Neutrophil (primary cell): Measurements from ENCODE around the gene MIA3.
A peak's percentile ranks its signal among the peaks of the same experiment; 100 is the strongest.

Experiments
- H3K27ac ChIP-seq: fragments of 200-600 bp; sonication (generic); 2 replicates; pipeline ENCODE4 v1.5.1; 2016; ENCODE audit warnings: mild to moderate bottlenecking, moderate library complexity
- H3K27me3 ChIP-seq: fragments of 200-600 bp; sonication (generic); 2 replicates; pipeline ENCODE4 v1.6.0; 2016; ENCODE audit warnings: mild to moderate bottlenecking
- H3K36me3 ChIP-seq: fragments of 200-600 bp; sonication (generic); 2 replicates; pipeline ENCODE4 v1.5.1; 2017
- H3K4me1 ChIP-seq, 2 experiments: fragments of 200-600 bp in 1 of 2; sonication (generic) in 1 of 2; 1 replicate in 1 of 2; 2 replicates in 1 of 2; pipeline versions ENCODE4 v1.5.1 to v1.6.1; 2013 to 2016; ENCODE audit warnings: low read depth in 1 of 2, low read length in 1 of 2, mild to moderate bottlenecking in 1 of 2, moderate library complexity in 1 of 2; ENCODE audit not compliant: control insufficient read depth in 1 of 2, insufficient read depth in 1 of 2
- H3K4me3 ChIP-seq, 2 experiments: fragments of 200-600 bp in 1 of 2; sonication (generic) in 1 of 2; 1 replicate in 1 of 2; 2 replicates in 1 of 2; pipeline ENCODE4 v1.5.1; 2013 to 2016; ENCODE audit warnings: low read depth in 1 of 2, low read length in 1 of 2, mild to moderate bottlenecking in 1 of 2, moderate library complexity in 1 of 2
- H3K9me3 ChIP-seq: fragments of 200-600 bp; sonication (generic); 2 replicates; pipeline ENCODE4 v1.5.1; 2016
- TF ChIP-seq, protein P1 (sequence below): fragments of 200-600 bp; sonication (generic); IDR thresholded peaks from 2 replicates; pipeline ENCODE4 v1.5.1; 2016; ENCODE audit warnings: antibody characterized with exemption

Gene MIA3

DNA sequence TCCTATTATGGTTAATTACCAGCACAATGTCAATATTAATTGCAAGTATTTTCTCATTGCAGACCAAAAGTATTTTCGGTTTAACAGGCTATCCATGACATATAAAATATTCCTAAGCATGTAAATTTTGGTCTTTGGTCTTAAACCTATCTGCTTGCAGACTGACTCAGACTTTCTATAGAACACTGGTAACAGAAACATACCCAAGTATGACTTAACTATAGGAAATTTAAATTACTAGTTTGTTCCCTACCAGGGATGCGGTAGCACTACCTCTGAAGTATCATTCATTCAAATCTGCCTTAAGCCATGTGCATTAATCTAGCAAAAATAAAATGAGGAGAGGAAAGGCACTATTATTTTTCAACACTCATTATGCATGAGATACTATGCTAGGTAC, 31.1 kb upstream of the MIA3 start:
- H3K4me3 ChIP-seq: no peak overlapping the region
- peaks cover 7% of the 10 kb centered on the region for H3K36me3 ChIP-seq
- TF ChIP-seq, protein P1, sequence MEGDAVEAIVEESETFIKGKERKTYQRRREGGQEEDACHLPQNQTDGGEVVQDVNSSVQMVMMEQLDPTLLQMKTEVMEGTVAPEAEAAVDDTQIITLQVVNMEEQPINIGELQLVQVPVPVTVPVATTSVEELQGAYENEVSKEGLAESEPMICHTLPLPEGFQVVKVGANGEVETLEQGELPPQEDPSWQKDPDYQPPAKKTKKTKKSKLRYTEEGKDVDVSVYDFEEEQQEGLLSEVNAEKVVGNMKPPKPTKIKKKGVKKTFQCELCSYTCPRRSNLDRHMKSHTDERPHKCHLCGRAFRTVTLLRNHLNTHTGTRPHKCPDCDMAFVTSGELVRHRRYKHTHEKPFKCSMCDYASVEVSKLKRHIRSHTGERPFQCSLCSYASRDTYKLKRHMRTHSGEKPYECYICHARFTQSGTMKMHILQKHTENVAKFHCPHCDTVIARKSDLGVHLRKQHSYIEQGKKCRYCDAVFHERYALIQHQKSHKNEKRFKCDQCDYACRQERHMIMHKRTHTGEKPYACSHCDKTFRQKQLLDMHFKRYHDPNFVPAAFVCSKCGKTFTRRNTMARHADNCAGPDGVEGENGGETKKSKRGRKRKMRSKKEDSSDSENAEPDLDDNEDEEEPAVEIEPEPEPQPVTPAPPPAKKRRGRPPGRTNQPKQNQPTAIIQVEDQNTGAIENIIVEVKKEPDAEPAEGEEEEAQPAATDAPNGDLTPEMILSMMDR: no peak
- H3K9me3 ChIP-seq: no peaks in the 10 kb centered on the region
- peaks cover 14 to 15% of the 10 kb centered on the region in 2 experiments for H3K4me1 ChIP-seq
- no peak overlapping the region for H3K27ac ChIP-seq
- peaks cover 8% of the 10 kb centered on the region for H3K27me3 ChIP-seq

DNA sequence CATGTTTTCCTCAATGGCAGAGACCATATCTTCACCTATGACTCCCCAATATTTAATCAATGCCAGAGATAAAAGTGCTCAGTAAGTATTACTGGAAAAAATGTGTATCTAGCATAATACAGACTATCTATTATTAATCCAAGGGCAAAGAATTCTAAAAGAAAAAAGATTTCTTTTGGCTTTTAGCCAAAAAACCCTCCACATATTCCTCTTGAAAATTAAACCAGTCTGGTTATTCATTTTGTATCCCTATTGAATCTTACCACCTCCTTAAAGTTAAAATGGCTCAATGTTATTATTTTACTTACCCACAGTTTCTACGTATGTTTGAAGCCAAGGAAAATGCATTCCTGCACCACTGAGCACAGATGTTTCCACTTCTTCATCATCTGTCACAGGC, 29.8 kb upstream of the MIA3 start:
- Histone ChIP-seq H3K27ac (no peak overlapping the region), H3K4me3 (no peak overlapping the region), H3K27me3 (peaks cover 17% of the 10 kb centered on the region), H3K9me3 (no peaks in the 10 kb centered on the region), H3K4me1 (peaks cover 14 to 15% of the 10 kb centered on the region in 2 experiments), H3K36me3 (peaks cover 7% of the 10 kb centered on the region)
- TF ChIP-seq, protein P1: no peak

DNA sequence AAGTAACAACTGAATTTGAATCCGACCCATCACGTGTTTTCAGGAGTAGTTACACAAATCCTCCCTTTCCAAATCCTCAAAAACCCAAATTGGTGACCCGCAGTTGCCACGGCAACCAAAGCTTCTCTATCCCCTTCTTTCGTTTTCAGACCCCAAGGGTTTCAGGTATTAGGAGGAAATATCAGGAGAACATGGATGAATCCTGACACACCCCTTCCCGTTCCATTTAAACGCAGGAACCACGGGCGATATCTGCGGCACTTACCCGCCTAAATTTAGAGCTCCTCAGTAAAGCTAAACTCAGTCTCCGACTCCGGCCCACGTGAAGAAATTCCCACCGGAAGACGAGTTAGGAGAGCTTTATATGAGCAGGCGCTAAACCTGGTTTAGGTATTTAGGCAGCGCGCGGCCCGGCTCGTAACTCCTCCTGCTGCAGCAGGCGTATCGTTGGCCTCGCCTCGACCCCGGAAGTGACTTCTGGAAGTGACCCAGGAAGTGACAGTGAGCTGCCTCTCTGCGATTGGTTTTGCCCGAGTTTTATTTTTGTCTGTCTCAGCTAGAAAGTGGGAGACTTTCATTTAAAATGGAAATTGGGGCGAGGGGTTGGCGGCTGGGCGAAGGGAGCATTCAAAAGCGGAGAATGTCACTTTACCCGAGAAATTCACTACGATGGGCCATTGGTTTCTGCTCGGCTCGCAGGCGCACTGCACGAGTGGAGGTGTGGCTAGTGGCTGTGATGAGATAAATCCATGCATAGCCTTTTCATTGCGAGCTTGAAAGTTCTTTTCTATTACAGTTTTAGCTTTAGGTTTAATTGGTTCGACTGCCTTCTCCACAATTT, 28.2 kb upstream of the MIA3 start, which contains the start of gene TAF1A:
TSS of gene TAF1A (minus strand) at position 472 of the 841 bp plus-strand sequence.
- H3K27ac ChIP-seq: peak within 1 kb of the TSS; percentile 81
- H3K36me3 ChIP-seq: peaks cover 7% of the 10 kb centered on the region
- H3K9me3 ChIP-seq: no peaks in the 10 kb centered on the region
- peaks cover 14 to 15% of the 10 kb centered on the region in 2 experiments for H3K4me1 ChIP-seq
- peaks cover 17% of the 10 kb centered on the region for H3K27me3 ChIP-seq
- peak within 1 kb of the TSS; percentile 63 to 66 for H3K4me3 ChIP-seq
- TF ChIP-seq, protein P1: peak; percentile 22

DNA sequence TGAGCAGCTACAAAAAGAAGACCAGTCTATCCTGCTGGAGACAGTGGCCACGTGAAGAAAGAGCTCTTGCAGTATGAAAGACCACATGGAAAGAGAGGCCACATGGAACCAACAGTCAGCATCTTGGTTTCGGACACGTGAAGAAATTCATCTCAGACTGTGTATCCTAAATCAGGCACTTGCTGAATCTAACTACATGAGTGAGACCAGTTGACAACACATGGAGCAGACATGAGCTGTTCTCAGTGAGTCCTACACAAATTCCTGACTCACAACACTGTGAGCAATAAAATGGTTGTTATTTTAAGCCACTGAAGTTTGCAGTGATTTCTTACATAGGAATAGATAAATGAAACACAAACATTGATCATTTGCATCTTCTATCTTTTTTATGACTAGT, 25.7 kb upstream of the MIA3 start:
- Histone ChIP-seq H3K4me1 (peaks cover 14 to 15% of the 10 kb centered on the region in 2 experiments), H3K36me3 (no peaks in the 10 kb centered on the region), H3K4me3 (no peak overlapping the region), H3K9me3 (no peaks in the 10 kb centered on the region), H3K27ac (no peak overlapping the region), H3K27me3 (peaks cover 17% of the 10 kb centered on the region)
- TF ChIP-seq, protein P1: no peak

DNA sequence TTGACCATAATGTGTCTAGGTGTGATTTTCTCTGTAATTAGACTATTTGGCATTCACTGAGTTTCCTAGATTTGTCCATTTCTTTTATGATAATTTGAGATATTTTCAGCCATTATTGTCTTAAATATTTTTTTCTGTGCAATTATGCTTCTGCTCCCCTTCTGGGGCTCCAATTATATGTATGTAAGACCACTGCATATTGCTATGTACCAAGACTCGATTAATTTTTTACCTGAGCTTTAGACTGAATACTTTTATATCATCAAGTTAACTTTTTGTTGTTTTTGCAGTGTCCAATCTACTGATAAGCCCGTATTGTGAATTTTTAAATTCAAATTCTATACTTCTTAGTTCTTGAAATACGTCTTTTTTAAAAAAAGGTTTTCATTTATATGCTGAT, 23.1 kb upstream of the MIA3 start:
- TF ChIP-seq, protein P1: no peak
- Histone ChIP-seq H3K4me1 (peaks cover 6 to 7% of the 10 kb centered on the region in 2 experiments), H3K36me3 (no peaks in the 10 kb centered on the region), H3K4me3 (no peak overlapping the region), H3K27ac (no peak overlapping the region), H3K9me3 (no peaks in the 10 kb centered on the region), H3K27me3 (peaks cover 20% of the 10 kb centered on the region)
